Mesenchymal stem cell (in vitro differentiated cells and primary cell): ENCODE data around the gene TNPO1.

Experiments used
- DNase-seq: peaks from one replicate; pipeline ENCODE4 v3.0.0-alpha.2; 2013
- H2AFZ ChIP-seq: one replicate; pipeline ENCODE4 v1.6.1; 2013; ENCODE audit warnings: low read depth, mild to moderate bottlenecking, control low read depth, inconsistent platforms, low read length, moderate library complexity
- H2AK5ac ChIP-seq: 2 replicates; pipeline ENCODE4 v1.6.1; 2013; ENCODE audit warnings: low read length, moderate library complexity, mild to moderate bottlenecking, inconsistent platforms; ENCODE audit not compliant: severe bottlenecking
- H2BK120ac ChIP-seq: one replicate; pipeline ENCODE4 v1.6.1; 2013; ENCODE audit warnings: low read depth, mild to moderate bottlenecking, inconsistent platforms, low read length, moderate library complexity
- H2BK12ac ChIP-seq, 2 experiments: one replicate each; pipeline ENCODE4 v1.6.1; 2013; ENCODE audit warnings: inconsistent platforms in 2 of 2, low read length in 2 of 2, mild to moderate bottlenecking in 2 of 2, moderate library complexity in 2 of 2, control low read depth in 1 of 2
- H2BK15ac ChIP-seq: one replicate; pipeline ENCODE4 v1.6.1; 2013; ENCODE audit warnings: mild to moderate bottlenecking, low read depth, inconsistent platforms; ENCODE audit not compliant: poor library complexity, severe bottlenecking
- H2BK5ac ChIP-seq: 2 replicates; pipeline ENCODE4 v1.6.1; 2013; ENCODE audit warnings: low read depth, mild to moderate bottlenecking, low read length, control low read depth, inconsistent platforms; ENCODE audit not compliant: poor library complexity, severe bottlenecking
- H3K14ac ChIP-seq, 2 experiments: one replicate each; pipeline ENCODE4 v1.6.1; 2013; ENCODE audit warnings: inconsistent platforms in 2 of 2, low read length in 2 of 2, control low read depth in 1 of 2, mild to moderate bottlenecking in 1 of 2, moderate library complexity in 1 of 2
- H3K18ac ChIP-seq, 2 experiments: one replicate each; pipeline ENCODE4 v1.6.1; 2013; ENCODE audit warnings: inconsistent platforms in 2 of 2, low read length in 2 of 2, control low read depth in 1 of 2, low read depth in 1 of 2, mild to moderate bottlenecking in 1 of 2
- H3K23ac ChIP-seq, 2 experiments: one replicate each; pipeline ENCODE4 v1.6.1; 2013; ENCODE audit warnings: inconsistent platforms in 2 of 2, low read length in 2 of 2, mild to moderate bottlenecking in 2 of 2, moderate library complexity in 2 of 2, control low read depth in 1 of 2
- H3K27ac ChIP-seq: 2 replicates; pipeline ENCODE4 v1.5.1; 2013; ENCODE audit warnings: mild to moderate bottlenecking, moderate library complexity, low read length, control low read depth, inconsistent platforms; ENCODE audit not compliant: poor library complexity, severe bottlenecking
- H3K27me3 ChIP-seq, 2 experiments: 2 replicates each; pipeline versions ENCODE4 v1.6.1 to v1.7.0; 2013; ENCODE audit warnings: low read length in 2 of 2, mild to moderate bottlenecking in 2 of 2, moderate library complexity in 2 of 2, control low read depth in 1 of 2, inconsistent platforms in 1 of 2; ENCODE audit not compliant: control insufficient read depth in 1 of 2, insufficient read depth in 1 of 2
- H3K36me3 ChIP-seq, 2 experiments: 2 replicates each; pipeline versions ENCODE4 v1.6.1 to v1.7.0; 2013; ENCODE audit warnings: low read length in 2 of 2, control low read depth in 1 of 2, inconsistent platforms in 1 of 2, low read depth in 1 of 2, mild to moderate bottlenecking in 1 of 2; ENCODE audit not compliant: insufficient read depth in 2 of 2, control insufficient read depth in 1 of 2
- H3K4ac ChIP-seq, 2 experiments: one replicate each; pipeline ENCODE4 v1.6.1; 2013; ENCODE audit warnings: inconsistent platforms in 2 of 2, low read length in 2 of 2, mild to moderate bottlenecking in 2 of 2, moderate library complexity in 2 of 2, control low read depth in 1 of 2, low read depth in 1 of 2
- H3K4me1 ChIP-seq: 2 replicates; pipeline ENCODE4 v1.6.1; 2013; ENCODE audit warnings: low read depth, low read length, control low read depth; ENCODE audit not compliant: control insufficient read depth, insufficient read depth
- H3K4me2 ChIP-seq: 2 replicates; pipeline ENCODE4 v1.6.1; 2013; ENCODE audit warnings: low read length, mild to moderate bottlenecking, inconsistent platforms; ENCODE audit not compliant: poor library complexity, severe bottlenecking
- H3K4me3 ChIP-seq, 2 experiments: 2 replicates each; pipeline versions ENCODE4 v1.5.1 to v1.7.0; 2013; ENCODE audit warnings: low read length in 2 of 2, mild to moderate bottlenecking in 2 of 2, control low read depth in 1 of 2, low read depth in 1 of 2; ENCODE audit not compliant: insufficient read depth in 1 of 2
- H3K79me1 ChIP-seq: replicated peaks from 2 replicates; pipeline ENCODE4 v1.6.1; 2013; ENCODE audit warnings: mild to moderate bottlenecking, control low read depth, low read length, inconsistent platforms; ENCODE audit not compliant: poor library complexity, severe bottlenecking
- H3K9ac ChIP-seq: 2 replicates; pipeline ENCODE4 v1.7.0; 2013; ENCODE audit warnings: mild to moderate bottlenecking, low read length, moderate library complexity
- H3K9me3 ChIP-seq: 2 replicates; pipeline ENCODE4 v1.7.0; 2013; ENCODE audit warnings: mild to moderate bottlenecking, low read length; ENCODE audit not compliant: control insufficient read depth
- H4K8ac ChIP-seq: one replicate; pipeline ENCODE4 v1.6.1; 2013; ENCODE audit warnings: inconsistent platforms, mild to moderate bottlenecking, low read length, moderate library complexity
- H4K91ac ChIP-seq: one replicate; pipeline ENCODE4 v1.6.1; 2013; ENCODE audit warnings: mild to moderate bottlenecking, low read length, inconsistent platforms
- WGBS: methylation state at CpG from one replicate; pipeline ENCODE4 v1.1.7; 2013; ENCODE audit warnings: mixed read lengths; 5-methylcytosine and 5-hydroxymethylcytosine counted together

TNPO1 gene

DNA sequence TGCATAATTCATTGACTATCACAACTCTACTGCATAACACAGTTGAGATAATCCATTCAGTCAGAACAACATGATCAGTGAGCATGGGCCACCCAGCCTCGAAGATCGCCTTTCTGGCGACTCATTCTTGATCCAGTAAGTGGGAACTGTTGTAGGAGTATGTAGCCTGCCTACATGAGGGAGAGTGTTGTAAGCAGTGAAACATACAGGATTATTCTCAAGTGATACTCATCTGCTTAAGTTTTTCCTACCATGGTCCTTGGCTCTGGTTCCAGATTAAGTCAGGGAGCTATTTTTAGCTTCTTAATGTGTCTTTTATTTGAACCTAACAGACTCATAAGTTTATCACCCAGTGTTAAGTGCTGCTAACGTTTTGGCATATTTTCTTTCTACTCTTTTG is 44.0 kb downstream of the TNPO1 start:
- H3K4ac ChIP-seq: no peak overlapping the region
- H3K23ac ChIP-seq: no peak overlapping the region
- no peaks in the 10 kb centered on the region for H3K27me3 ChIP-seq
- WGBS: 86% methylated on average over 4 of the region's 4 CpGs
- H4K91ac ChIP-seq: no peak overlapping the region
- DNase-seq: peak; percentile 77
- H3K36me3 ChIP-seq: peaks cover 23 to 94% of the 10 kb centered on the region in 2 experiments
- no peak overlapping the region for H2BK12ac ChIP-seq
- H3K4me2 ChIP-seq: no peak overlapping the region
- no peak overlapping the region for H2BK5ac ChIP-seq
- H3K79me1 ChIP-seq: peaks cover 7% of the 10 kb centered on the region
- no peak overlapping the region for H2AFZ ChIP-seq
- no peak overlapping the region for H3K27ac ChIP-seq
- no peak overlapping the region for H3K9ac ChIP-seq
- no peak overlapping the region for H3K18ac ChIP-seq
- H2BK15ac ChIP-seq: no peak overlapping the region
- no peak overlapping the region for H2BK120ac ChIP-seq
- no peaks in the 10 kb centered on the region for H3K9me3 ChIP-seq
- H3K14ac ChIP-seq: no peak overlapping the region
- H3K4me3 ChIP-seq: peak overlapping the region in 1 of 2 experiments; percentile 20
- no peak overlapping the region for H2AK5ac ChIP-seq
- peaks cover 5% of the 10 kb centered on the region for H3K4me1 ChIP-seq
- no peak overlapping the region for H4K8ac ChIP-seq

DNA sequence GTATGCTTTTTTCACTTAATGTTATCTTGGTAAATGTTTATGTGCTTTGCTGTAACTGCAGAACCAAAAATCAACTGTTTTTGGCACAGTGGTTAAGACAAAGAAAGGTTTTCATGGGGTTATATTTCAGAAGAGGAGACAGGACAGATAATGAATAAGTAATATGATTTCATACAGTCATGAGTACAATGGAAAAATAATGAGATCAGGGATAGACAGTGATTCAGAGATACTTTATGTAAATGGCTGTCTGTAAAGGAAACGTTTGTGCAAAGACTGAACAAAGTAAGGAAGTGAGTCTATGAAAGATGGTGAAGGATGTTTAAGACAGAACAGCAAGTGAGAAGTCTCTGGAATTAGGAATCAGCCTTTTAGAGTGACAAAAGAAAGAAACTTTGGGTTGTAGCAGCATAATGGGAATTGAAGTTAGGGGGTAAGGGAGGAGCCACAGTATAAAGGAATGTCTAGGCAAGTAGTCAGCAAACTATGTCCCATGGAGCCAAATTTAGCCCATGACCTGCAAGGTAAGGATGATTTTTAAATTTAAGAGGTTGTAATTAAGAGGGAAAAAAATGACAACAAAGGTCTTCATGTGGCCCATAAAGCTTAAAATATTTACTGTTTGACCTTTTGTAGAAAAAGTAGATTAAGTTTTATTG is 55.0 kb downstream of the TNPO1 start:
- Histone ChIP-seq H2AFZ (no peak overlapping the region), H3K27ac (no peak overlapping the region)

DNA sequence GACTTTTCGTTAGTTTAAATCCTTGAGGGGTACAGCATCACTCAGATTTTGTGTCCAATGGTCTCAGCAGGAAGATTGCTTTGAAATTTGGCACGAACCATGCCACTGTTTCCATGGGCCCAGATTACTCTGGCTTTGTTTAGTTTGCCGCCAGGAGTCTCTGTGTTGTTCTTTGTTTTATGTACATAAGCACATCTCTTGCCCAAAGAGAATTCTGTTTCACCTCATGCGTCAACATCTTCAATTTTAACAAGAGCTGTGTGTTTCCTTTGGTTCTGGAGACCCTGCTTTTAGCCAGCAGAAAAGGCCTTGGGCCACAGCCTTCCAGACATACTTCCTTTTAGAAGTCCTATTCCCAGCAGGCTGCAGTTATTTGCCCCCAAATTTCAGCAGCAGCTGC is 62.4 kb downstream of the TNPO1 start:
- no peak overlapping the region for H2BK12ac ChIP-seq
- H3K9ac ChIP-seq: no peak overlapping the region
- H3K4me1 ChIP-seq: peaks cover 1% of the 10 kb centered on the region
- no peak overlapping the region for H3K18ac ChIP-seq
- H3K27ac ChIP-seq: no peak overlapping the region
- no peak overlapping the region for H2AK5ac ChIP-seq
- peaks cover 13 to 97% of the 10 kb centered on the region in 2 experiments for H3K36me3 ChIP-seq
- H3K23ac ChIP-seq: no peak overlapping the region
- H4K91ac ChIP-seq: no peak overlapping the region
- H2AFZ ChIP-seq: no peak overlapping the region
- no peak overlapping the region for H2BK5ac ChIP-seq
- H3K14ac ChIP-seq: no peak overlapping the region
- H2BK120ac ChIP-seq: no peak overlapping the region
- H3K4me3 ChIP-seq: no peak overlapping the region
- no peak overlapping the region for H3K4ac ChIP-seq
- peaks cover 11% of the 10 kb centered on the region for H3K79me1 ChIP-seq
- no peak overlapping the region for H4K8ac ChIP-seq
- WGBS: 99% methylated on average over 4 of the region's 4 CpGs
- H3K4me2 ChIP-seq: no peak overlapping the region
- no peak overlapping the region for H2BK15ac ChIP-seq
- no peaks in the 10 kb centered on the region for H3K27me3 ChIP-seq
- no peaks in the 10 kb centered on the region for H3K9me3 ChIP-seq
- DNase-seq: no peak

More for the DNA sequence above, 55.0 kb downstream of the TNPO1 start:
- no peak overlapping the region for H2BK12ac ChIP-seq
- H3K36me3 ChIP-seq: peaks cover 14 to 95% of the 10 kb centered on the region in 2 experiments
- no peaks in the 10 kb centered on the region for H3K9me3 ChIP-seq
- no peaks in the 10 kb centered on the region for H3K4me1 ChIP-seq
- no peak overlapping the region for H3K4me3 ChIP-seq
- no peak overlapping the region for H3K23ac ChIP-seq
- DNase-seq: no peak
- no peak overlapping the region for H3K4me2 ChIP-seq
- H2BK5ac ChIP-seq: no peak overlapping the region
- WGBS: 70% methylated on average over 1 of the region's 1 CpG
- no peak overlapping the region for H2BK15ac ChIP-seq
- H3K4ac ChIP-seq: no peak overlapping the region
- no peak overlapping the region for H2BK120ac ChIP-seq
- peak overlapping the region; percentile 10 for H3K9ac ChIP-seq
- no peaks in the 10 kb centered on the region for H3K27me3 ChIP-seq
- H4K91ac ChIP-seq: no peak overlapping the region
- H3K79me1 ChIP-seq: peaks cover 8% of the 10 kb centered on the region
- no peak overlapping the region for H3K18ac ChIP-seq
- no peak overlapping the region for H3K14ac ChIP-seq
- no peak overlapping the region for H4K8ac ChIP-seq
- no peak overlapping the region for H2AK5ac ChIP-seq

DNA sequence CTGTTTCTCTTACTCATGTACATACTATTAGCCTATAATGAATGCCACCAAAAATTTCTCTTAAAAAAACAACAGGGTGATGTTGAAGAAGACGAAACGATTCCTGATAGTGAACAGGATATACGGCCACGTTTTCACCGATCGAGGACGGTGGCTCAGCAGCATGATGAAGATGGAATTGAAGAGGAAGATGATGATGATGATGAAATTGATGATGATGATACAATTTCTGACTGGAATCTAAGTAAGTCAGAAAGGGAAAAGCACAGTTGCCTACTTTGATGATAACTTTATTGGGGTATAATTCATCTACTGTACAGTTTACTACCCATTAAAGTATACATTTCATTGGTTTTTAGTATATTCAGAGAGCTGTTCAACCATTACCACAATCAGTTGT is 66.5 kb downstream of the TNPO1 start:
- Histone ChIP-seq H3K4me2 (no peak overlapping the region), H3K4ac (no peak overlapping the region), H3K9ac (no peak overlapping the region), H4K91ac (no peak overlapping the region), H3K36me3 (peaks cover 22 to 100% of the 10 kb centered on the region in 2 experiments), H2BK120ac (no peak overlapping the region), H3K4me1 (peaks cover 1% of the 10 kb centered on the region), H3K9me3 (no peaks in the 10 kb centered on the region), H3K27ac (no peak overlapping the region), H3K27me3 (no peaks in the 10 kb centered on the region), H3K79me1 (peaks cover 17% of the 10 kb centered on the region), H2BK5ac (no peak overlapping the region), H2AFZ (no peak overlapping the region), H4K8ac (no peak overlapping the region), H3K23ac (no peak overlapping the region), H2BK12ac (no peak overlapping the region), H2BK15ac (no peak overlapping the region), H3K14ac (no peak overlapping the region), H2AK5ac (no peak overlapping the region), H3K4me3 (no peak overlapping the region), H3K18ac (no peak overlapping the region)
- over 99% methylated on average over 7 of the region's 7 CpGs for WGBS
- no peak for DNase-seq
